Measurements from ENCODE around the gene ADAM11. TPM values are rescaled to one million over a fixed set of nuclear protein-coding genes. Genes with fewer than 3 reads are reported as not detected.

The ADAM11 gene
- total and polyA plus RNA-seq, 2 of the 8 experiments (the other 6 are each of a cell fraction or from before 2014, with no cell fraction given): 2.3 to 2.9 TPM

- TF ChIP-seq MAFK (IDR thresholded peaks at IDR 0.05; ENCODE audit: low read depth, low read length): no peak
- no peak for TF ChIP-seq RBBP5 (IDR thresholded peaks at IDR 0.05; ENCODE audit: borderline replicate concordance, low read depth, low read length)
- TF ChIP-seq RFX5 (IDR thresholded peaks at IDR 0.05; ENCODE audit: borderline replicate concordance, low read depth, low read length): no peak
Measured at GRCh38 chr17:44786551-44787081, 27.8 kb downstream of the ADAM11 start (continued).

Measured in H1 (cell line).